Measurements from ENCODE around the gene MXRA7. TPM values are rescaled to one million over a fixed set of nuclear protein-coding genes. Genes with fewer than 3 reads are reported as not detected.
A peak's percentile ranks its signal among the peaks of the same experiment; 100 is the strongest.

Gene MXRA7
- total and polyA plus RNA-seq, 2 donors (not counting 1 experiment from before 2014, with no cell fraction given) = 5.5 to 16.1 TPM

GRCh38 chr17:76725580-76726230 lies 14.9 kb upstream of the MXRA7 start:
- peak overlapping the region; percentile 77 for H2AFZ ChIP-seq (ENCODE audit: insufficient read depth, low read depth, low read length, poor library complexity, severe bottlenecking)
- DNase-seq = peak; percentile 79
- peaks cover 71% of the 10 kb centered on the region for H3K79me2 ChIP-seq (ENCODE audit: control insufficient read depth, insufficient read depth, low read length)

More at GRCh38 chr17:76725580-76726230, 14.9 kb upstream of the MXRA7 start:
- Mint-ChIP-seq H3K4me3 (peak overlapping the region; percentile 99), H3K4me1 (peaks cover 47% of the 10 kb centered on the region), H3K9me3 (ENCODE audit: insufficient read depth) (no peaks in the 10 kb centered on the region), H3K27ac (peak overlapping the region; percentile 99), H3K27me3 (no peaks in the 10 kb centered on the region)
- Histone ChIP-seq H3K9ac (ENCODE audit: low read length) (peak overlapping the region; percentile 99), H3K27me3 (replicated peaks in 1 of 4; ENCODE audit: control extremely low read depth in 1 of 4, control insufficient read depth in 3 of 4, insufficient read depth in 4 of 4, low read length in 3 of 4) (no peaks in the 10 kb centered on the region), H3K27ac (ENCODE audit: low read length in 2 of 2) (peak overlapping the region; percentile 98 to 99), H3K9me3 (ENCODE audit: control extremely low read depth in 1 of 3, control insufficient read depth in 2 of 3, insufficient read depth in 1 of 3, low read length in 2 of 3) (no peaks in the 10 kb centered on the region), H4K20me1 (ENCODE audit: control insufficient read depth, insufficient read depth, low read length, poor library complexity, severe bottlenecking) (peaks cover 39% of the 10 kb centered on the region), H3K4me3 (ENCODE audit: control extremely low read depth in 1 of 5, extremely low read depth in 1 of 5, insufficient read depth in 1 of 5, low read depth in 2 of 5, low read length in 4 of 5) (peak overlapping the region; percentile 67 to 92 (median 84)), H3K4me1 (ENCODE audit: control insufficient read depth in 2 of 2, insufficient read depth in 2 of 2, low read length in 2 of 2) (peaks cover 27 to 47% of the 10 kb centered on the region in 2 donors), H3K4me2 (replicated peaks; ENCODE audit: low read depth, low read length, poor library complexity, severe bottlenecking) (peak overlapping the region; percentile 95), H3K36me3 (replicated peaks in 1 of 2; ENCODE audit: control extremely low read depth in 1 of 2, control insufficient read depth in 1 of 2, extremely low read depth in 1 of 2, insufficient read depth in 2 of 2, low read length in 1 of 2) (peaks cover 3 to 42% of the 10 kb centered on the region in 2 experiments)
- intact Hi-C loops (cut with micrococcal nuclease) = loop anchor here (1.0 to 5.0 kb wide), 7 partner anchors 10 to 941 kb away; partner anchors contain the start of genes MXRA7, SRSF2, UBE2O and UNK
- WGBS (ENCODE audit: insufficient coverage) = 11% methylated on average over 38 of the region's 38 CpGs
- TF ChIP-seq EZH2 (IDR thresholded peaks at IDR 0.05; ENCODE audit: borderline replicate concordance, insufficient read depth, low read depth, low read length, poor library complexity, severe bottlenecking) (no peak), CTCF (IDR thresholded peaks at IDR 0.05) (no peak)
- ChIA-PET POLR2A (interaction anchor here (0.6 to 5.6 kb wide), 4 partner anchors 11 to 737 kb away, joined by 3 to 75 read pairs (median 4); partner anchors contain the start of genes MFSD11 and SRSF2), CTCF (interaction anchor here (0.7 to 6.3 kb wide), 8 partner anchors 9 to 706 kb away, joined by 3 to 56 read pairs (median 4); partner anchors contain the start of genes MFSD11 and SRSF2)
- ATAC-seq (ENCODE audit: low read depth) = peak; percentile 9

All from B cell (primary cell).